ENCODE data around the gene ARHGEF28. TPM values are rescaled to one million over a fixed set of nuclear protein-coding genes. Genes with fewer than 3 reads are reported as not detected.
A peak's percentile ranks its signal among the peaks of the same experiment; 100 is the strongest.

ARHGEF28 gene
- total and polyA plus RNA-seq, 2 donors (not counting 1 experiment from before 2014, with no cell fraction given): not detected

DNA sequence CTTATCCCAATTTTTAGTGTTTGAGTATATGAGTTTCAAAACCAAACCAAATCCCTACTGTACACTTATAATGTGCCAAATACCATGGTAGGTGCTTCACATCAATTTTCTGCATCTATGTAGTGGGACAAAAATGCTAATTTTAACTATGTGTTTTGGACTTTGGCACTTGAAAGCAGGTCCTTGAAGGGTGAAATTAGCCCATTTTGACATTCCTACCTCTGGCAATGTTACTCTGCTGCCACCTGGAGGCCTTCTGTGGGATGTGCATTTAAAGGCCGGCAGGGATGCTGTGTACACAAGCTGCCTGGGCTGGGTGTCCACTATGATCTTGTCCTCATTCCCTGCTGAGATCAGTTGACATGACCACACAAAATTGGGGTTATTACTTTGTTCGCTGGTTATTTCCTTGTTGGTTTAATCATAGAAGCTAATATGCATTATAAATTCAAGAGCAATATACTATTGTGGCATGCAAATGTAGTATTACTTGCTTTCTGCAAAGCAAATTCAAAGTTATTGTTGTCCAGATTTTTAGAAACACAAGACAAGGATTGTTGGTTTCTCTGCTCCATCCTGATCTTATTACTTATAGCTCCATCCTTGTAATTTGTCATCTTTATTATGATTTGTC is 166.8 kb downstream of the ARHGEF28 start:
- no CpG with 5 or more reads among the region's 2 CpGs for WGBS (ENCODE audit: insufficient coverage)
- POLR2A ChIA-PET: no interaction called here
- intact Hi-C loops (cut with micrococcal nuclease): loop anchor here (1.0 kb wide), 1 partner anchor 202 kb away; no protein-coding TSS in a partner anchor

DNA sequence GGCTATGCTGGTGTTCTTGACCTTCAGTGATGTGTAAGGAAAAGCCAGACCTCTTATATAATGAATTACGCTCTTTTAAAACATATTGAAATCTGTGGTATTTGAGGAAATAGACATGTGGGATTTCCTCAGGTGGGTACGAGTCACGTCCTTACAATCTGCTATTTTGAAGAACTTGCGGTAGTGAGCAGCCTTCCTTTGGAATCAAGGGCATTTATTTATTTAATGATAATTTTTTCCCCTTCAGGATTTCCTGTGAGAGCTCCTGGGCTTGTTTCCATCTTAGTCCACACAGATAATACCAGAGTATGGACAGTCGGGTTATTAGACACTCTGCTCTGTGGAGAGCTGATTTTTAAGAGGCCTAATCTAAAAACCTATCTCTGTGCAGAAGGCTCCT is 167.9 kb downstream of the ARHGEF28 start:
- H3K9me3 ChIP-seq (ENCODE audit: control extremely low read depth in 1 of 3, control insufficient read depth in 2 of 3, insufficient read depth in 1 of 3, low read length in 2 of 3): no peaks in the 10 kb centered on the region
- H3K4me1 ChIP-seq (ENCODE audit: control insufficient read depth in 2 of 2, insufficient read depth in 2 of 2, low read length in 2 of 2): no peaks in the 10 kb centered on the region
- no peaks in the 10 kb centered on the region for H3K4me1 Mint-ChIP-seq
- TF ChIP-seq, protein P1, sequence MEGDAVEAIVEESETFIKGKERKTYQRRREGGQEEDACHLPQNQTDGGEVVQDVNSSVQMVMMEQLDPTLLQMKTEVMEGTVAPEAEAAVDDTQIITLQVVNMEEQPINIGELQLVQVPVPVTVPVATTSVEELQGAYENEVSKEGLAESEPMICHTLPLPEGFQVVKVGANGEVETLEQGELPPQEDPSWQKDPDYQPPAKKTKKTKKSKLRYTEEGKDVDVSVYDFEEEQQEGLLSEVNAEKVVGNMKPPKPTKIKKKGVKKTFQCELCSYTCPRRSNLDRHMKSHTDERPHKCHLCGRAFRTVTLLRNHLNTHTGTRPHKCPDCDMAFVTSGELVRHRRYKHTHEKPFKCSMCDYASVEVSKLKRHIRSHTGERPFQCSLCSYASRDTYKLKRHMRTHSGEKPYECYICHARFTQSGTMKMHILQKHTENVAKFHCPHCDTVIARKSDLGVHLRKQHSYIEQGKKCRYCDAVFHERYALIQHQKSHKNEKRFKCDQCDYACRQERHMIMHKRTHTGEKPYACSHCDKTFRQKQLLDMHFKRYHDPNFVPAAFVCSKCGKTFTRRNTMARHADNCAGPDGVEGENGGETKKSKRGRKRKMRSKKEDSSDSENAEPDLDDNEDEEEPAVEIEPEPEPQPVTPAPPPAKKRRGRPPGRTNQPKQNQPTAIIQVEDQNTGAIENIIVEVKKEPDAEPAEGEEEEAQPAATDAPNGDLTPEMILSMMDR (IDR thresholded peaks at IDR 0.05): no peak
- no peak for TF ChIP-seq EZH2 (IDR thresholded peaks at IDR 0.05; ENCODE audit: borderline replicate concordance, insufficient read depth, low read depth, low read length, poor library complexity, severe bottlenecking)
- intact Hi-C loops (cut with micrococcal nuclease): no loop called here
- H3K36me3 ChIP-seq (replicated peaks in 1 of 2; ENCODE audit: control extremely low read depth in 1 of 2, control insufficient read depth in 1 of 2, extremely low read depth in 1 of 2, insufficient read depth in 2 of 2, low read length in 1 of 2): no peaks in the 10 kb centered on the region
- ChIA-PET CTCF (interaction anchor here (0.9 to 7.3 kb wide), 7 partner anchors 11 to 202 kb away, joined by 3 to 101 read pairs (median 3); no protein-coding TSS in a partner anchor), POLR2A (no interaction called here)
- H2AFZ ChIP-seq (ENCODE audit: insufficient read depth, low read depth, low read length, poor library complexity, severe bottlenecking): no peak overlapping the region
- peaks cover 16% of the 10 kb centered on the region for H3K27me3 Mint-ChIP-seq
- ATAC-seq (ENCODE audit: low read depth) (no peak), DNase-seq (no peak)
- no peak overlapping the region for H3K27ac Mint-ChIP-seq
- H4K20me1 ChIP-seq (ENCODE audit: control insufficient read depth, insufficient read depth, low read length, poor library complexity, severe bottlenecking): no peaks in the 10 kb centered on the region
- WGBS (ENCODE audit: insufficient coverage): no CpG with 5 or more reads among the region's 5 CpGs
- H3K4me2 ChIP-seq (replicated peaks; ENCODE audit: low read depth, low read length, poor library complexity, severe bottlenecking): no peak overlapping the region
- H3K9ac ChIP-seq (ENCODE audit: low read length): no peak overlapping the region
- H3K4me3 Mint-ChIP-seq: no peak overlapping the region
- no peak overlapping the region for H3K27ac ChIP-seq (ENCODE audit: low read length in 2 of 2)
- H3K4me3 ChIP-seq (ENCODE audit: control extremely low read depth in 1 of 5, extremely low read depth in 1 of 5, insufficient read depth in 1 of 5, low read depth in 2 of 5, low read length in 4 of 5): no peak overlapping the region
- peaks cover 0 to 3% (median 0%) of the 10 kb centered on the region in 4 experiments for H3K27me3 ChIP-seq (replicated peaks in 1 of 4; ENCODE audit: control extremely low read depth in 1 of 4, control insufficient read depth in 3 of 4, insufficient read depth in 4 of 4, low read length in 3 of 4)
- H3K79me2 ChIP-seq (ENCODE audit: control insufficient read depth, insufficient read depth, low read length): no peaks in the 10 kb centered on the region
- H3K9me3 Mint-ChIP-seq (ENCODE audit: insufficient read depth): no peaks in the 10 kb centered on the region

More for the DNA sequence above, 166.8 kb downstream of the ARHGEF28 start:
- Mint-ChIP-seq H3K9me3 (ENCODE audit: insufficient read depth) (no peaks in the 10 kb centered on the region), H3K4me1 (no peaks in the 10 kb centered on the region), H3K27ac (no peak overlapping the region), H3K4me3 (no peak overlapping the region), H3K27me3 (peaks cover 14% of the 10 kb centered on the region)
- DNase-seq (peak; percentile 62), ATAC-seq (ENCODE audit: low read depth) (peak; percentile 73)
- Histone ChIP-seq H3K4me2 (replicated peaks; ENCODE audit: low read depth, low read length, poor library complexity, severe bottlenecking) (no peak overlapping the region), H3K36me3 (replicated peaks in 1 of 2; ENCODE audit: control extremely low read depth in 1 of 2, control insufficient read depth in 1 of 2, extremely low read depth in 1 of 2, insufficient read depth in 2 of 2, low read length in 1 of 2) (no peaks in the 10 kb centered on the region), H3K27me3 (replicated peaks in 1 of 4; ENCODE audit: control extremely low read depth in 1 of 4, control insufficient read depth in 3 of 4, insufficient read depth in 4 of 4, low read length in 3 of 4) (peaks cover 0 to 3% (median 0%) of the 10 kb centered on the region in 4 experiments), H3K4me1 (ENCODE audit: control insufficient read depth in 2 of 2, insufficient read depth in 2 of 2, low read length in 2 of 2) (no peaks in the 10 kb centered on the region), H3K4me3 (ENCODE audit: control extremely low read depth in 1 of 5, extremely low read depth in 1 of 5, insufficient read depth in 1 of 5, low read depth in 2 of 5, low read length in 4 of 5) (no peak overlapping the region), H3K9me3 (ENCODE audit: control extremely low read depth in 1 of 3, control insufficient read depth in 2 of 3, insufficient read depth in 1 of 3, low read length in 2 of 3) (no peaks in the 10 kb centered on the region), H2AFZ (ENCODE audit: insufficient read depth, low read depth, low read length, poor library complexity, severe bottlenecking) (no peak overlapping the region), H3K79me2 (ENCODE audit: control insufficient read depth, insufficient read depth, low read length) (no peaks in the 10 kb centered on the region), H3K27ac (ENCODE audit: low read length in 2 of 2) (no peak overlapping the region), H3K9ac (ENCODE audit: low read length) (no peak overlapping the region), H4K20me1 (ENCODE audit: control insufficient read depth, insufficient read depth, low read length, poor library complexity, severe bottlenecking) (no peaks in the 10 kb centered on the region)
- CTCF ChIA-PET: interaction anchor here (0.7 to 7.3 kb wide), 15 partner anchors 9 to 888 kb away, joined by 3 to 101 read pairs (median 4); no protein-coding TSS in a partner anchor
- TF ChIP-seq EZH2 (IDR thresholded peaks at IDR 0.05; ENCODE audit: borderline replicate concordance, insufficient read depth, low read depth, low read length, poor library complexity, severe bottlenecking): no peak
- TF ChIP-seq, protein P1 (IDR thresholded peaks at IDR 0.05): peak; percentile 95

Measured in B cell (primary cell).